ENCODE data around the gene BACE1.

BACE1 gene

DNA sequence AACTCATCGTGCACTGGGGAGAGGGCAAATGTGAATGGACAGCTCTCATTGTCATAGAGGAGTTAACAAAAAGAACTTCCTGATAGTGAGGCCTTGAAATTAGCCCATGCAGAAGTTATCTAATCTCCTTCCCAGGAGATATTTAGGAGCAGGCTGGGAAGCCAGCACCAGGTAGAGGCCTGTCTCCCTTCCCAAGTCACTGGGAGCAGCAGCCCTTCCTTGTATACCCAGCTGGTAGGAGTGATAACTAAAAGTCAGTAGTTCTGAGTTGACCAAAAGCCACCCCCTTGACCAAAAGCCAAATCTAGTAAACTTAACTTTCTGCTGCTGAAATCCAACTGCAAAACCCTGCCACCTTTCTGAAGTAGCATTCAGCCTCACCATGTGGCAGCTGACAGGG, 26.3 kb downstream of the BACE1 start:
- Histone ChIP-seq H2BK12ac (ENCODE audit: low read length) (no peak overlapping the region), H3K23ac (ENCODE audit: low read length) (no peak overlapping the region)

DNA sequence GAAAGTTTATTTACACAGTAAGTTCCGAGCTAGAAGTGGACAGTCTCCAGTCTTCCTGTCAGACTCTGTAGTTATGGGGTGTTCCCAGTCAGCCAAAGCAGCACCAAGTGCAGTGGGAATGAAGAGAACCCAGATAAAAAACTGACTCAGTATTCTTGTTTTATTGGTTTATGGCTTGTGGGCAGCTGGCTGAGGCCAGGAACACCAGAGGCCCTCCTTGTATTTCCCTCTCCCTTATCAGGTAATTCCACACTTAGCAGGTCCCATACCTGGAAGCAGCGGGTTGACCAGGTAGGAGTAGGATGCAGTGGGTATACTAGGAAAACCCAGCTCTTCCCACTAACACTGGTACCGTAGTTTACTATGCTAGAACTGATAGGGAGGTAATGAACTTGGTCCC, 28.4 kb downstream of the BACE1 start:
- Histone ChIP-seq H3K23ac (ENCODE audit: low read length) (no peak overlapping the region), H2BK5ac (ENCODE audit: low read depth, low read length, poor library complexity) (no peak overlapping the region), H3K9ac (ENCODE audit: low read length) (no peak overlapping the region), H2AFZ (ENCODE audit: insufficient read depth, low read length, poor library complexity) (no peak overlapping the region), H3K4me1 (ENCODE audit: control insufficient read depth in 1 of 2, insufficient read depth in 2 of 2, low read length in 2 of 2) (peaks cover 0 to under 1% of the 10 kb centered on the region in 2 experiments), H4K8ac (ENCODE audit: low read depth, low read length) (no peak overlapping the region), H3K4ac (ENCODE audit: low read depth, low read length) (no peak overlapping the region), H3K4me3 (ENCODE audit: low read depth, low read length) (no peak overlapping the region), H4K12ac (ENCODE audit: low read depth, low read length) (no peak overlapping the region), H3K36me3 (ENCODE audit: control insufficient read depth in 1 of 2, insufficient read depth in 2 of 2, low read length in 2 of 2) (peaks cover 19 to 38% of the 10 kb centered on the region in 2 experiments), H3K9me3 (ENCODE audit: insufficient read depth, low read depth, low read length) (no peaks in the 10 kb centered on the region), H3K79me1 (ENCODE audit: low read length) (no peaks in the 10 kb centered on the region), H3K79me2 (ENCODE audit: control insufficient read depth, insufficient read depth, low read length, poor library complexity) (no peaks in the 10 kb centered on the region), H3K27me3 (ENCODE audit: insufficient read depth, low read length) (no peaks in the 10 kb centered on the region), H3K27ac (ENCODE audit: low read depth, low read length) (no peak overlapping the region), H2BK12ac (ENCODE audit: low read length) (no peak overlapping the region), H4K91ac (ENCODE audit: low read depth, low read length) (no peak overlapping the region), H3K18ac (ENCODE audit: low read length) (no peak overlapping the region), H3K14ac (ENCODE audit: low read length) (no peak overlapping the region), H2BK120ac (ENCODE audit: insufficient read depth, low read length, poor library complexity) (no peak overlapping the region), H2AK5ac (ENCODE audit: low read length) (no peak overlapping the region), H3K4me2 (ENCODE audit: low read length) (no peak overlapping the region)
- WGBS (ENCODE audit: extremely low coverage, insufficient coverage, insufficient read length), result no CpG with 5 or more reads among the region's 3 CpGs
- DNase-seq, result no peak

More for the DNA sequence above, 26.3 kb downstream of the BACE1 start:
- peaks cover 15 to 34% of the 10 kb centered on the region in 2 experiments for H3K36me3 ChIP-seq (ENCODE audit: control insufficient read depth in 1 of 2, insufficient read depth in 2 of 2, low read length in 2 of 2)
- H4K12ac ChIP-seq (ENCODE audit: low read depth, low read length), result no peak overlapping the region
- no peak overlapping the region for H2AK5ac ChIP-seq (ENCODE audit: low read length)
- H3K14ac ChIP-seq (ENCODE audit: low read length), result no peak overlapping the region
- H3K27ac ChIP-seq (ENCODE audit: low read depth, low read length), result no peak overlapping the region
- no peak overlapping the region for H4K8ac ChIP-seq (ENCODE audit: low read depth, low read length)
- H3K4me2 ChIP-seq (ENCODE audit: low read length), result no peak overlapping the region
- H4K91ac ChIP-seq (ENCODE audit: low read depth, low read length), result no peak overlapping the region
- no peak overlapping the region for H3K4me3 ChIP-seq (ENCODE audit: low read depth, low read length)
- DNase-seq, result no peak
- no CpG with 5 or more reads among the region's 1 CpG for WGBS (ENCODE audit: extremely low coverage, insufficient coverage, insufficient read length)
- no peak overlapping the region for H3K18ac ChIP-seq (ENCODE audit: low read length)
- no peaks in the 10 kb centered on the region for H3K79me1 ChIP-seq (ENCODE audit: low read length)
- no peak overlapping the region for H2AFZ ChIP-seq (ENCODE audit: insufficient read depth, low read length, poor library complexity)
- H3K27me3 ChIP-seq (ENCODE audit: insufficient read depth, low read length), result no peaks in the 10 kb centered on the region
- H2BK120ac ChIP-seq (ENCODE audit: insufficient read depth, low read length, poor library complexity), result no peak overlapping the region
- no peak overlapping the region for H3K9ac ChIP-seq (ENCODE audit: low read length)
- H2BK5ac ChIP-seq (ENCODE audit: low read depth, low read length, poor library complexity), result no peak overlapping the region
- H3K9me3 ChIP-seq (ENCODE audit: insufficient read depth, low read depth, low read length), result no peaks in the 10 kb centered on the region
- H3K79me2 ChIP-seq (ENCODE audit: control insufficient read depth, insufficient read depth, low read length, poor library complexity), result no peaks in the 10 kb centered on the region
- H3K4me1 ChIP-seq (ENCODE audit: control insufficient read depth in 1 of 2, insufficient read depth in 2 of 2, low read length in 2 of 2), result peaks cover 3 to 6% of the 10 kb centered on the region in 2 experiments
- no peak overlapping the region for H3K4ac ChIP-seq (ENCODE audit: low read depth, low read length)

DNA sequence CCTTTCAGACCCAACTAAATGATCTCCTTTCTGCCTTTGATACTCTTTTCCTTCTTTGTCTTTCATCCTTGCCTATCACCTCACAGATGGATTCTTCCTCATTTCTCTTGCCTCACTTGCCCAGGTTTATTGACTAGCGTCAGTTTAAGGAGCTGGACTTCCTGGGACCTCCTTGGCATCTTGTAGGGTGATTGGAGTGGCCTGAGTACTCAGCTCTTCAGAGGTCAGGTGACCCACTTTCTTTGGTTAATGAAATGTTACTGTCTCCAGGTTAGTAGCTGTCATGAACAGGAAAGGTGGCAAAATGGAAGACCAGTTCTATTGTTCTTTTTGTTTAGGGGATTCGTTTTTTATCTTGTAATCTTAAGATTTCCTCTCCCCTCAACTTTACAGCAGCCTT, 29.5 kb downstream of the BACE1 start:
- H3K27ac ChIP-seq (ENCODE audit: low read depth, low read length), result no peak overlapping the region
- H2AK5ac ChIP-seq (ENCODE audit: low read length), result no peak overlapping the region
- no peaks in the 10 kb centered on the region for H3K79me2 ChIP-seq (ENCODE audit: control insufficient read depth, insufficient read depth, low read length, poor library complexity)
- no peak overlapping the region for H3K4me2 ChIP-seq (ENCODE audit: low read length)
- H4K12ac ChIP-seq (ENCODE audit: low read depth, low read length), result no peak overlapping the region
- H2AFZ ChIP-seq (ENCODE audit: insufficient read depth, low read length, poor library complexity), result no peak overlapping the region
- no peak for DNase-seq
- no peak overlapping the region for H3K4me3 ChIP-seq (ENCODE audit: low read depth, low read length)
- no peak overlapping the region for H3K18ac ChIP-seq (ENCODE audit: low read length)
- WGBS (ENCODE audit: extremely low coverage, insufficient coverage, insufficient read length), result no CpG with 5 or more reads among the region's 2 CpGs
- H3K79me1 ChIP-seq (ENCODE audit: low read length), result no peaks in the 10 kb centered on the region
- H2BK120ac ChIP-seq (ENCODE audit: insufficient read depth, low read length, poor library complexity), result no peak overlapping the region
- H3K9me3 ChIP-seq (ENCODE audit: insufficient read depth, low read depth, low read length), result no peaks in the 10 kb centered on the region
- H3K4ac ChIP-seq (ENCODE audit: low read depth, low read length), result no peak overlapping the region
- H2BK5ac ChIP-seq (ENCODE audit: low read depth, low read length, poor library complexity), result no peak overlapping the region
- no peak overlapping the region for H3K9ac ChIP-seq (ENCODE audit: low read length)
- H3K4me1 ChIP-seq (ENCODE audit: control insufficient read depth in 1 of 2, insufficient read depth in 2 of 2, low read length in 2 of 2), result peaks cover 3% of the 10 kb centered on the region in 2 experiments
- H2BK12ac ChIP-seq (ENCODE audit: low read length), result no peak overlapping the region
- peaks cover 23 to 46% of the 10 kb centered on the region in 2 experiments for H3K36me3 ChIP-seq (ENCODE audit: control insufficient read depth in 1 of 2, insufficient read depth in 2 of 2, low read length in 2 of 2)
- no peaks in the 10 kb centered on the region for H3K27me3 ChIP-seq (ENCODE audit: insufficient read depth, low read length)
- no peak overlapping the region for H3K23ac ChIP-seq (ENCODE audit: low read length)
- no peak overlapping the region for H4K8ac ChIP-seq (ENCODE audit: low read depth, low read length)
- H3K14ac ChIP-seq (ENCODE audit: low read length), result no peak overlapping the region
- no peak overlapping the region for H4K91ac ChIP-seq (ENCODE audit: low read depth, low read length)

DNA sequence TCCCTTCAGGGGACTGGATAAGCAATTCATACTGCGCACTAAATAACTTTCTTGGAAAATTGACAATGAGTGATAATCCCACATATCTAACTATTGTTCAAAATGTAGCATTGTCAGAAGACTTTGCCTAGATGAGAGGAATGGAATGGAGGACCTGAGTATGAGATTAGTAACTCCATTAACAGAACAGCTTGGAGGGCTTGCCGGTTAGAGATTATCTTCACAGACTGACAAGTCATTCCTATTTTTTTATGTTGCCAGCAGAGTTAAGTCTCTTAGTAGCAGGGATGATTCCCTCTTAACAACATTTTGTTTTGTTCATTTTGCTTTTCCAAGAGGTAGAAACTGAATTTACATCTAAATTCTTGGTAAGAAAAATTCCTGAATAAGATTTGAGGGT, 32.0 kb downstream of the BACE1 start:
- DNase-seq, result no peak
- Histone ChIP-seq H3K14ac (ENCODE audit: low read length) (no peak overlapping the region), H3K9ac (ENCODE audit: low read length) (no peak overlapping the region), H2AK5ac (ENCODE audit: low read length) (no peak overlapping the region), H2BK120ac (ENCODE audit: insufficient read depth, low read length, poor library complexity) (no peak overlapping the region), H3K79me2 (ENCODE audit: control insufficient read depth, insufficient read depth, low read length, poor library complexity) (no peaks in the 10 kb centered on the region), H2BK12ac (ENCODE audit: low read length) (no peak overlapping the region), H2BK5ac (ENCODE audit: low read depth, low read length, poor library complexity) (no peak overlapping the region), H3K4me1 (ENCODE audit: control insufficient read depth in 1 of 2, insufficient read depth in 2 of 2, low read length in 2 of 2) (peaks cover 11% of the 10 kb centered on the region in 2 experiments), H4K8ac (ENCODE audit: low read depth, low read length) (no peak overlapping the region), H3K4me2 (ENCODE audit: low read length) (no peak overlapping the region), H3K79me1 (ENCODE audit: low read length) (no peaks in the 10 kb centered on the region), H3K27me3 (ENCODE audit: insufficient read depth, low read length) (no peaks in the 10 kb centered on the region), H3K9me3 (ENCODE audit: insufficient read depth, low read depth, low read length) (no peaks in the 10 kb centered on the region), H3K36me3 (ENCODE audit: control insufficient read depth in 1 of 2, insufficient read depth in 2 of 2, low read length in 2 of 2) (peaks cover 11 to 25% of the 10 kb centered on the region in 2 experiments), H3K27ac (ENCODE audit: low read depth, low read length) (no peak overlapping the region), H4K91ac (ENCODE audit: low read depth, low read length) (no peak overlapping the region), H3K18ac (ENCODE audit: low read length) (no peak overlapping the region), H4K12ac (ENCODE audit: low read depth, low read length) (no peak overlapping the region), H3K4ac (ENCODE audit: low read depth, low read length) (no peak overlapping the region), H2AFZ (ENCODE audit: insufficient read depth, low read length, poor library complexity) (no peak overlapping the region), H3K23ac (ENCODE audit: low read length) (no peak overlapping the region), H3K4me3 (ENCODE audit: low read depth, low read length) (no peak overlapping the region)
- no CpG with 5 or more reads among the region's 2 CpGs for WGBS (ENCODE audit: extremely low coverage, insufficient coverage, insufficient read length)

Measured in trophoblast cell (in vitro differentiated cells and primary cell).